ENCODE data around the gene COX6A2. TPM values are rescaled to one million over a fixed set of nuclear protein-coding genes. Genes with fewer than 3 reads are reported as not detected.
A peak's percentile ranks its signal among the peaks of the same experiment; 100 is the strongest.

COX6A2 gene
- total and polyA plus RNA-seq, 5 donors from 2014 or later = not detected

DNA sequence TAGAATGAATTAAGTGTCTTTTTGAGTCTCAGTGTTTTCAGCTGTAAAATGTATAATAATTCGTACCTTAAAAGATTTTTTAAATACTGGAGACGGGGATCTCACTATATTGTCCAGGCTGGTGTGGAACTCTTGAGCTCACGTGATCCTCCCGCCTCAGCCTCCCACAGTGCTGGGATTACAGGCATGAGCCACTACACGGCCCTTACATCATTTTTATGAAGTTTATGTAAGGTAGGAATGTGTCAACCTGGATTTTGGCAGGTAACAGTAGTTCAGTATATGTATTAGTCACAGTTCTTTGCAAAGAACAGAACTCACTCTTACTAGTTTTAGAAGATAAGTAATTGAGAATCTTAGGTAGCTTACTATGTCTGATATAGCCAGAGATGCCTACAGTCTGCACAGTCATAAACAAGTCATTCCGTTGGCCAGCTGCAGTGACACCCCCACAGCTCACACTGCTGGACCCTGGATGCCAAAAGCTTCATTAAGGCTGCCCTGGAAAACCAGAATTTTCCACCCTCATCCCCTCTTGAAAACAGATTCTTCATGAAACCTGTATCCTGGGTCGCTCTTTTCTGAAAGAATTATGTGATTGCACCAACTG, 583 bp upstream of the COX6A2 start:
- Mint-ChIP-seq H3K4me3 (peak overlapping the region in 1 of 4 donors; percentile 70), H3K27me3 (peaks cover 10% of the 10 kb centered on the region), H3K27ac (no peak overlapping the region), H3K4me1 (peaks cover 0 to 4% (median 1%) of the 10 kb centered on the region in 4 donors), H3K36me3 (no peaks in the 10 kb centered on the region), H3K9me3 (peaks cover 0 to 2% (median 0%) of the 10 kb centered on the region in 7 donors)
- Histone ChIP-seq H3K4me1 (ENCODE audit: control insufficient read depth, insufficient read depth, low read length, poor library complexity, severe bottlenecking) (no peaks in the 10 kb centered on the region), H3K27me3 (ENCODE audit: control insufficient read depth, insufficient read depth, low read length) (no peaks in the 10 kb centered on the region), H3K9me3 (ENCODE audit: control insufficient read depth in 2 of 2, low read length in 2 of 2) (no peaks in the 10 kb centered on the region), H3K36me3 (ENCODE audit: control insufficient read depth, insufficient read depth, low read length) (no peaks in the 10 kb centered on the region), H3K27ac (ENCODE audit: insufficient read depth, low read length, poor library complexity, severe bottlenecking) (no peak overlapping the region), H3K4me3 (ENCODE audit: low read depth, low read length) (no peak overlapping the region)
- DNase-seq (no peak), ATAC-seq (ENCODE audit: low read depth in 2 of 2) (no peak)

- H3K4me3 Mint-ChIP-seq = peak overlapping the region in 2 of 4 donors; percentile 21 to 70
- no peak overlapping the region for H3K4me3 ChIP-seq (ENCODE audit: low read depth, low read length)
- no peaks in the 10 kb centered on the region for H3K36me3 Mint-ChIP-seq
- no peaks in the 10 kb centered on the region for H3K4me1 ChIP-seq (ENCODE audit: control insufficient read depth, insufficient read depth, low read length, poor library complexity, severe bottlenecking)
- H3K9me3 ChIP-seq (ENCODE audit: control insufficient read depth in 2 of 2, low read length in 2 of 2) = no peaks in the 10 kb centered on the region
- no peaks in the 10 kb centered on the region for H3K27me3 ChIP-seq (ENCODE audit: control insufficient read depth, insufficient read depth, low read length)
- peaks cover 0 to 2% (median 0%) of the 10 kb centered on the region in 7 donors for H3K9me3 Mint-ChIP-seq
- peaks cover 10% of the 10 kb centered on the region for H3K27me3 Mint-ChIP-seq
- H3K27ac ChIP-seq (ENCODE audit: insufficient read depth, low read length, poor library complexity, severe bottlenecking) = no peak overlapping the region
- no peak overlapping the region for H3K27ac Mint-ChIP-seq
- peak; percentile 51 to 59 (median 52) for DNase-seq
- ATAC-seq (ENCODE audit: low read depth in 2 of 2) = peak in 1 of 2 donors; percentile 30
- H3K36me3 ChIP-seq (ENCODE audit: control insufficient read depth, insufficient read depth, low read length) = no peaks in the 10 kb centered on the region
- peaks cover 0 to 4% (median 1%) of the 10 kb centered on the region in 4 donors for H3K4me1 Mint-ChIP-seq
These were observed 500 bp downstream of the COX6A2 start for GRCh38 chr16:31427441-31428278.

DNA sequence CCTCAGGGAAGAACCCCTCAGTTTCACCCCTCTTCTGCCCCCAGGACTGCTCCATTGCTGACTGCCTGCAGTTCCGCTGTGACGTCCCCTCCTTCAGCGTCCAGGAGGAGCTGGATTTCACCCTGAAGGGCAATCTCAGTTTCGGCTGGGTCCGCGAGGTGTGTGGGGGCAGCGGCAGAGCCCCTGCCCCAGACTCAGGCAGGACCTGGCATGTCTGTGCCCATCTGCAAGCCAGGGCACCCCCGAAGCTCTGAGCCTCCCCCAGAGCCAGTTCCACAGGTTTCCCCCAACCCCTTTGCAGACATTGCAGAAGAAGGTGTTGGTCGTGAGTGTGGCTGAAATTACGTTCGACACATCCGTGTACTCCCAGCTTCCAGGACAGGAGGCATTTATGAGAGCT, 4.4 kb downstream of the COX6A2 start:
- Mint-ChIP-seq H3K4me3 (no peak overlapping the region), H3K27me3 (peaks cover 5% of the 10 kb centered on the region), H3K9me3 (peaks cover 0 to 2% (median 0%) of the 10 kb centered on the region in 7 donors), H3K4me1 (peaks cover 0 to 9% (median 3%) of the 10 kb centered on the region in 4 donors), H3K27ac (peak overlapping the region in 1 of 3 donors; percentile 26), H3K36me3 (no peaks in the 10 kb centered on the region)
- H3K4me3 ChIP-seq (ENCODE audit: low read depth, low read length) = no peak overlapping the region
- H3K27ac ChIP-seq (ENCODE audit: insufficient read depth, low read length, poor library complexity, severe bottlenecking) = no peak overlapping the region
- H3K4me1 ChIP-seq (ENCODE audit: control insufficient read depth, insufficient read depth, low read length, poor library complexity, severe bottlenecking) = no peaks in the 10 kb centered on the region
- ATAC-seq (ENCODE audit: low read depth in 2 of 2) (no peak), DNase-seq (no peak)
- H3K36me3 ChIP-seq (ENCODE audit: control insufficient read depth, insufficient read depth, low read length) = no peaks in the 10 kb centered on the region
- H3K27me3 ChIP-seq (ENCODE audit: control insufficient read depth, insufficient read depth, low read length) = no peaks in the 10 kb centered on the region
- no peaks in the 10 kb centered on the region for H3K9me3 ChIP-seq (ENCODE audit: control insufficient read depth in 2 of 2, low read length in 2 of 2)

GRCh38 chr16:31423241-31423640, 4.9 kb downstream of the COX6A2 start:
- H3K27ac ChIP-seq (ENCODE audit: insufficient read depth, low read length, poor library complexity, severe bottlenecking) = no peak overlapping the region
- ATAC-seq (ENCODE audit: low read depth in 2 of 2) = no peak
- H3K4me3 ChIP-seq (ENCODE audit: low read depth, low read length) = no peak overlapping the region
- no peaks in the 10 kb centered on the region for H3K4me1 ChIP-seq (ENCODE audit: control insufficient read depth, insufficient read depth, low read length, poor library complexity, severe bottlenecking)
- peak overlapping the region in 1 of 3 donors; percentile 32 for H3K27ac Mint-ChIP-seq
- peaks cover 0 to 2% (median 0%) of the 10 kb centered on the region in 7 donors for H3K9me3 Mint-ChIP-seq
- H3K4me1 Mint-ChIP-seq = peaks cover 0 to 9% (median 2%) of the 10 kb centered on the region in 4 donors
- no peaks in the 10 kb centered on the region for H3K36me3 Mint-ChIP-seq
- DNase-seq = no peak
- H3K27me3 Mint-ChIP-seq = peaks cover 1% of the 10 kb centered on the region
- H3K9me3 ChIP-seq (ENCODE audit: control insufficient read depth in 2 of 2, low read length in 2 of 2) = no peaks in the 10 kb centered on the region
- no peak overlapping the region for H3K4me3 Mint-ChIP-seq
- no peaks in the 10 kb centered on the region for H3K27me3 ChIP-seq (ENCODE audit: control insufficient read depth, insufficient read depth, low read length)
- no peaks in the 10 kb centered on the region for H3K36me3 ChIP-seq (ENCODE audit: control insufficient read depth, insufficient read depth, low read length)

DNA sequence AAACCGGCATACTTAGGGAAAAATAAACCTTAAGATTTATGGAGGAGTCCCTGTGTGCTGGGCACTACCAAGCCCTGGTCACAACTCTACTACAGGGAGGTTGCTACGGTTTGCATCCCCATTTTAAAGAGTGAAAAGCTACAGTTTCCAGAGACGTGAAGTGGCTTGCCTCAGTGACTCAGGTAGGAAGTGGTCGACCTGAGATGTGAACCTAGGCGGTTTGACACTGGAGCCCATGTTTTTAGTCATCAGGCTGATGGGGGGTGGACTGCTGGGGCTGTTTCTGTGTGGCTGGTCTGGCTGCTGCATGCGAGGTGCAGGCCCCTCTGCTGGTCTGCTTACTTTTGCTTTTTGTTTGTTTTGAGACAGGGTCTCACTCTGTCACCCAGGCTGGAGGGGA, 6.6 kb downstream of the COX6A2 start:
- peak in 1 of 3 donors; percentile 68 for DNase-seq
- Histone ChIP-seq H3K36me3 (ENCODE audit: control insufficient read depth, insufficient read depth, low read length) (no peaks in the 10 kb centered on the region), H3K27me3 (ENCODE audit: control insufficient read depth, insufficient read depth, low read length) (no peaks in the 10 kb centered on the region), H3K4me3 (ENCODE audit: low read depth, low read length) (no peak overlapping the region), H3K9me3 (ENCODE audit: control insufficient read depth in 2 of 2, low read length in 2 of 2) (no peaks in the 10 kb centered on the region), H3K4me1 (ENCODE audit: control insufficient read depth, insufficient read depth, low read length, poor library complexity, severe bottlenecking) (no peaks in the 10 kb centered on the region), H3K27ac (ENCODE audit: insufficient read depth, low read length, poor library complexity, severe bottlenecking) (no peak overlapping the region)
- H3K9me3 Mint-ChIP-seq = peaks cover 0 to 3% (median 0%) of the 10 kb centered on the region in 7 donors
- H3K27ac Mint-ChIP-seq = no peak overlapping the region
- no peaks in the 10 kb centered on the region for H3K36me3 Mint-ChIP-seq
- H3K4me1 Mint-ChIP-seq = peaks cover 0 to 7% (median 2%) of the 10 kb centered on the region in 4 donors
- ATAC-seq (ENCODE audit: low read depth in 2 of 2) = peak in 1 of 2 donors; percentile 55
- H3K4me3 Mint-ChIP-seq = no peak overlapping the region
- H3K27me3 Mint-ChIP-seq = no peaks in the 10 kb centered on the region

DNA sequence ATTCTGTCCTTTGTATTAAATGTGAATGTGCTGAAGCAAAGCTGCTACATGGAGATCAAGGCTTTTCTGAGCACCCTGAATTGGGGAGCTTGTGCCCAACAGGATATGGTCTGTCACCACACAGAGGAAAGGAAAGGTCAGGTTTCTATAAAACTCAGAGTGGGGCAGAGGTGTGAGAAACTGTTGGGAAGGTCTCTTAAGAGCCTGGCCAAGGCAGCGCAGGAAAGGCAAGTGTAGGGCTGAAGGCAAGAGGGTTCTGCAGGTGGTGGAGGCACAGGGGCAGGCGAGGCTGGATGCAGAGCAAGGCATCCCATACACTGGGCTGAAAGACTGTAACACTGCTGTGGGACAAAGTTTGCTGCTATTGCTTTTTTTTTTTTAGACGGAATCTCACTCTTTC, 8.1 kb downstream of the COX6A2 start:
- ATAC-seq (ENCODE audit: low read depth in 2 of 2) (no peak), DNase-seq (peak in 1 of 3 donors; percentile 19)
- Histone ChIP-seq H3K4me1 (ENCODE audit: control insufficient read depth, insufficient read depth, low read length, poor library complexity, severe bottlenecking) (no peaks in the 10 kb centered on the region), H3K9me3 (ENCODE audit: control insufficient read depth in 2 of 2, low read length in 2 of 2) (no peaks in the 10 kb centered on the region), H3K27ac (ENCODE audit: insufficient read depth, low read length, poor library complexity, severe bottlenecking) (no peak overlapping the region), H3K27me3 (ENCODE audit: control insufficient read depth, insufficient read depth, low read length) (no peaks in the 10 kb centered on the region), H3K36me3 (ENCODE audit: control insufficient read depth, insufficient read depth, low read length) (no peaks in the 10 kb centered on the region), H3K4me3 (ENCODE audit: low read depth, low read length) (no peak overlapping the region)
- Mint-ChIP-seq H3K27ac (peak overlapping the region in 1 of 3 donors; percentile 45), H3K4me1 (peaks cover 0 to 7% (median 2%) of the 10 kb centered on the region in 4 donors), H3K36me3 (no peaks in the 10 kb centered on the region), H3K9me3 (peaks cover 0 to 3% (median 0%) of the 10 kb centered on the region in 7 donors), H3K4me3 (no peak overlapping the region), H3K27me3 (no peaks in the 10 kb centered on the region)

DNA sequence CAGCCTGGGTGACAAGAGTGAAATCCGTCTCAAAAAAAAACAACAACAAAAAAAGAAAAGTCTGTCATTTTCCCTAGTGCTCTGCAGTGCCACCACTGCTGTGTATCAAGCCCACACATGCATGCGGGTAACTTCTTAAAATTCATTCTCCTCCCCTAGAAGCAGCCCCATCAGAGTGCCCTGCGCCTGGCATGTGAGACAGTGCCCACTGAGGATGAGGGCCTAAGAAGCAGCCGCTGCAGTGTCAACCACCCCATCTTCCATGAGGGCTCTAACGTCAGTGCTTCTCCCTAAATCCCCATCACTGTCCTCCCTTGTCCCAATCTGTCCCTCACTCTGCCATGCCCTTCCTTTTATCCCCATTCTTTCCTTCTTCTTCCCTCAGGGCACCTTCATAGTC, 10.2 kb downstream of the COX6A2 start:
- Mint-ChIP-seq H3K36me3 (no peaks in the 10 kb centered on the region), H3K27ac (no peak overlapping the region), H3K4me1 (peaks cover 0 to 7% (median 2%) of the 10 kb centered on the region in 4 donors), H3K27me3 (peaks cover 5% of the 10 kb centered on the region), H3K4me3 (no peak overlapping the region), H3K9me3 (peaks cover 0 to 3% (median 0%) of the 10 kb centered on the region in 7 donors)
- H3K9me3 ChIP-seq (ENCODE audit: control insufficient read depth in 2 of 2, low read length in 2 of 2) = no peaks in the 10 kb centered on the region
- H3K4me3 ChIP-seq (ENCODE audit: low read depth, low read length) = no peak overlapping the region
- no peak overlapping the region for H3K27ac ChIP-seq (ENCODE audit: insufficient read depth, low read length, poor library complexity, severe bottlenecking)
- H3K27me3 ChIP-seq (ENCODE audit: control insufficient read depth, insufficient read depth, low read length) = no peaks in the 10 kb centered on the region
- no peaks in the 10 kb centered on the region for H3K4me1 ChIP-seq (ENCODE audit: control insufficient read depth, insufficient read depth, low read length, poor library complexity, severe bottlenecking)
- H3K36me3 ChIP-seq (ENCODE audit: control insufficient read depth, insufficient read depth, low read length) = no peaks in the 10 kb centered on the region
- no peak for DNase-seq
- no peak for ATAC-seq (ENCODE audit: low read depth in 2 of 2)
